BLaER1 treated with 17β-estradiol and CSF1 and Interleukin-3, amounts not matched to agents 10 nM and 100 nM (cell line): ENCODE data around the gene KDM6B.

Experiments used
- H3K27ac ChIP-seq, 11 experiments: shearing (Covaris generic); formaldehyde crosslinking; 2 replicates each; pipeline ENCODE4 v1.8.1; 2022
- H3K27me3 ChIP-seq, 11 experiments: shearing (Covaris generic); formaldehyde crosslinking; 2 replicates each; pipeline ENCODE4 v1.8.1; 2022
- H3K36me3 ChIP-seq, 11 experiments: shearing (Covaris generic); formaldehyde crosslinking; 2 replicates each; pipeline ENCODE4 v1.8.1; 2022
- H3K4me1 ChIP-seq, 10 experiments: shearing (Covaris generic); formaldehyde crosslinking; 2 replicates each; pipeline ENCODE4 v1.8.1; 2022
- H3K4me2 ChIP-seq, 11 experiments: shearing (Covaris generic); formaldehyde crosslinking; 2 replicates each; pipeline ENCODE4 v1.8.1; 2022
- H3K4me3 ChIP-seq, 10 experiments: shearing (Covaris generic); formaldehyde crosslinking; 2 replicates each; pipeline ENCODE4 v1.8.1; 2022
- H3K9ac ChIP-seq, 11 experiments: shearing (Covaris generic); formaldehyde crosslinking; 2 replicates each; pipeline ENCODE4 v1.8.1; 2022
- H3K9me3 ChIP-seq, 11 experiments: shearing (Covaris generic); formaldehyde crosslinking; replicated peaks in 1 of 11; 2 replicates each; pipeline ENCODE4 v1.8.1; 2022
- H4K20me1 ChIP-seq, 11 experiments: shearing (Covaris generic); formaldehyde crosslinking; 2 replicates each; pipeline ENCODE4 v1.8.1; 2022
- Cebpa-rat ChIP-seq, 11 experiments: shearing (Covaris generic); IDR thresholded peaks; 2 replicates each; pipeline ENCODE4 v1.8.1; 2022

KDM6B gene

GRCh38 chr17:7841915-7842379 is 7.9 kb downstream of the KDM6B start:
- Histone ChIP-seq H3K9ac (peak overlapping the region; percentile 89 to 98 (median 96)), H3K27me3 (no peaks in the 10 kb centered on the region), H3K4me1 (peaks cover 47 to 54% (median 50%) of the 10 kb centered on the region in 10 experiments), H3K9me3 (no peaks in the 10 kb centered on the region), H3K36me3 (peaks cover 17 to 38% (median 31%) of the 10 kb centered on the region in 11 experiments), H3K27ac (peak overlapping the region; percentile 91 to 99 (median 98)), H4K20me1 (peaks cover 32 to 62% (median 51%) of the 10 kb centered on the region in 11 experiments), H3K4me2 (peak overlapping the region; percentile 73 to 100 (median 98)), H3K4me3 (peak overlapping the region; percentile 66 to 89 (median 76))
- no peak for TF ChIP-seq Cebpa-rat (IDR thresholded peaks at IDR 0.05)

DNA sequence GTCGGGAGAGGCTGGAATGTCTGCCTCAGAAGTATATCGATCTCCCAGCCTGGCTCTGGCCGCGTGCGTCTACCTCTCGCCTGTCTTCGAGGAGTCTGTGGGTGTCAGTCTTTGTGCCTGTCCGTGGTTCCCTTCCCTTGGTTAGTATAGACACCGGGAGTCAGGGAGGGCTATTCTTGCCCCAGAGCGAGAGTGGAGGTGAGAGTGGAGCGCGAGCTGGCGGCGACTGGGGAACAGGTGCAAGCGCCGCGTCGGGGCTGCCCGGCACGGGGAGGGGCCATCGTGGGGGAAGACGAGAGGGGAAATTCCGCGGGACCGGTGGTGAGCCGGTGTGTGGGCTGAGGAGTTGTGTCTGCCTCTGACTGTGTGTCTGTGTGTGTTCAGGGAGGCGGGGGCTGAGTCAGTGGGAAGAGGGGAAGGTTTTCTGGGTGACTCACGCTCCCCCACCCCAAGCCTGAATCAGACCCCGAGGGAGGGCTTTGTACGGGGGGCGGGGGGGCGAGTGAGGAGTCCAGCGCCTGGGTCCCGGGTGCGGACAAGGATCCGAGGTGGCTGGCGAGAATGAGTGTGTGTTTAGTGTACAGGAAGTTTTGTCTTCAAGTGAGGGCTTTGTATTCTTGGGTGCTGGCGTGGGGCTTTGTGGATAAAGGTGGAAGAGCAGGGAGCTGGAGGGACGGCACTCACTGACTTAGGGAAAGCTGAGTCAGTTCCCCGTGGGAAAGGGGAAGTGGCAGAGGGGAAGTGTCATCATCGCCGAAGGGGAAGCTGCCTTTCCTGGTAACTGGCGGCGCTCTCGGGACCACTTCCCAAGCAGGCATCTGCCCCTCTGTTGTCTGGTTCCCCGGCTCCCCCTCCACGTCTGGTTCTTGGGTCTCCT is 8.6 kb downstream of the KDM6B start:
- Histone ChIP-seq H3K36me3 (peaks cover 22 to 44% (median 36%) of the 10 kb centered on the region in 11 experiments), H3K4me3 (peak overlapping the region; percentile 66 to 89 (median 76)), H3K27me3 (no peaks in the 10 kb centered on the region), H4K20me1 (peaks cover 32 to 67% (median 56%) of the 10 kb centered on the region in 11 experiments), H3K9ac (peak overlapping the region; percentile 89 to 98 (median 96)), H3K27ac (peak overlapping the region; percentile 91 to 99 (median 98)), H3K4me2 (peak overlapping the region; percentile 73 to 100 (median 98)), H3K9me3 (no peaks in the 10 kb centered on the region), H3K4me1 (peaks cover 41 to 47% (median 43%) of the 10 kb centered on the region in 10 experiments)
- TF ChIP-seq Cebpa-rat (IDR thresholded peaks at IDR 0.05), result peak in 7 of 11 experiments; percentile 18 to 72 (median 65); a peak in 9 of 22 replicates

GRCh38 chr17:7843257-7843535 is 9.2 kb downstream of the KDM6B start:
- Histone ChIP-seq H3K27ac (peak overlapping the region; percentile 91 to 99 (median 98)), H3K9ac (peak overlapping the region; percentile 89 to 98 (median 96)), H3K36me3 (peaks cover 27 to 49% (median 40%) of the 10 kb centered on the region in 11 experiments), H3K9me3 (no peaks in the 10 kb centered on the region), H3K4me3 (peak overlapping the region; percentile 66 to 89 (median 76)), H3K4me1 (peaks cover 38 to 44% (median 40%) of the 10 kb centered on the region in 10 experiments), H4K20me1 (peaks cover 35 to 71% (median 60%) of the 10 kb centered on the region in 11 experiments), H3K4me2 (peak overlapping the region; percentile 73 to 100 (median 98)), H3K27me3 (no peaks in the 10 kb centered on the region)
- TF ChIP-seq Cebpa-rat (IDR thresholded peaks at IDR 0.05), result no peak

GRCh38 chr17:7843536-7844291 is 9.7 kb downstream of the KDM6B start:
- peak overlapping the region; percentile 73 to 100 (median 98) for H3K4me2 ChIP-seq
- H3K9ac ChIP-seq, result peak overlapping the region; percentile 89 to 98 (median 96)
- no peak for TF ChIP-seq Cebpa-rat (IDR thresholded peaks at IDR 0.05)
- peak overlapping the region; percentile 91 to 99 (median 98) for H3K27ac ChIP-seq
- no peaks in the 10 kb centered on the region for H3K9me3 ChIP-seq
- no peaks in the 10 kb centered on the region for H3K27me3 ChIP-seq
- H3K4me3 ChIP-seq, result peak overlapping the region; percentile 66 to 89 (median 76)
- peaks cover 35 to 41% (median 36%) of the 10 kb centered on the region in 10 experiments for H3K4me1 ChIP-seq
- peaks cover 37 to 73% (median 64%) of the 10 kb centered on the region in 11 experiments for H4K20me1 ChIP-seq
- peaks cover 28 to 51% (median 41%) of the 10 kb centered on the region in 11 experiments for H3K36me3 ChIP-seq

DNA sequence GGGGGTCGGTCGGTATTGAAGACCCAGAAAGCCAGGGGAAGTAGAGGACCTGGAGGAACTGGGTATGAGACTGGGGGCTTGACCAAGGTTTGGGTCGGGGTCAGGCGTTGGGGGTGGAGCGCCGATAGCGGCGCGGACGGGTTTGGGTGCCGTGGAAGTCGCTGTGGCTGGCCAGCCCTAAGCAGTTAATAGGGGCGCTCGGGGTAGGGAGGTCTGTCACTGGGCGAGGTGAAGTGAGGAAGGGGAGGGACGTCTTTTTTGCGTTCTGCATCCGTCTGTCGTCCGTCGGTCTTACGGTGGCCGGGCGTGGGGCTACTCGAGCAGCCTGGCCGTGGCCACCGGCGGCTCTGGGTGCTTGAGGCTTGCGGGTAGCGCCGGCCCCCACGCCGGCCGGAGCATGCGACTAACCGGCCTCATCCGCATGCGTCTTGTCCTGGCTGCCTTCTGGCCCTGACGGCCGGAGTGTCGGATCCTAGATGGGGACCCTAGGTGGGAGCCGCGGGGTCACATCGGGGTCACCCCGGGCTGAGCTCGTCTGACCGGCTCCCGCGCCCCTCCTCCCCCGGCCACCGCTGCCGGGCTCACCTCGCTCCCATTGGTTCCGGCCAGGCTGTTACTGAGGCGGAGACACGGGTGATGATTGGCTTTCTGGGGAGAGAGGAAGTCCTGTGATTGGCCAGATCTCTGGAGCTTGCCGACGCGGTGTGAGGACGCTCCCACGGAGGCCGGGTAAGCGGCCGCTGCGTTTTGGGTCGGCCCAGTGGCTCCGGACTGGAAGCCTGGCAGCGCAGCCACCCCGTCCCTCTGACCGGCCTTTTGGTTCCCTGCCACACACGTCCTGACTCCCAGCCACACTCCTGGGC is 10.5 kb downstream of the KDM6B start:
- Histone ChIP-seq H4K20me1 (peaks cover 36 to 73% (median 64%) of the 10 kb centered on the region in 11 experiments), H3K36me3 (peaks cover 35 to 57% (median 47%) of the 10 kb centered on the region in 11 experiments), H3K9ac (peak overlapping the region; percentile 89 to 98 (median 96)), H3K4me1 (peaks cover 27 to 33% (median 28%) of the 10 kb centered on the region in 10 experiments), H3K9me3 (no peaks in the 10 kb centered on the region), H3K4me3 (peak overlapping the region; percentile 66 to 89 (median 76)), H3K27ac (peak overlapping the region; percentile 89 to 99 (median 98)), H3K27me3 (no peaks in the 10 kb centered on the region), H3K4me2 (peak overlapping the region; percentile 73 to 100 (median 97))
- no peak for TF ChIP-seq Cebpa-rat (IDR thresholded peaks at IDR 0.05)

GRCh38 chr17:7845359-7846062 is 11.5 kb downstream of the KDM6B start:
- Histone ChIP-seq H3K27me3 (no peaks in the 10 kb centered on the region), H3K4me2 (peak overlapping the region; percentile 73 to 100 (median 97)), H3K27ac (peak overlapping the region in 10 of 11 experiments; percentile 91 to 99 (median 98); a peak in 19 of 22 replicates), H3K9ac (peak overlapping the region; percentile 89 to 98 (median 96)), H3K4me1 (peaks cover 17 to 23% (median 19%) of the 10 kb centered on the region in 10 experiments), H4K20me1 (peaks cover 44 to 73% (median 66%) of the 10 kb centered on the region in 11 experiments), H3K9me3 (no peaks in the 10 kb centered on the region), H3K4me3 (peak overlapping the region; percentile 66 to 89 (median 76)), H3K36me3 (peaks cover 41 to 58% (median 48%) of the 10 kb centered on the region in 11 experiments)
- TF ChIP-seq Cebpa-rat (IDR thresholded peaks at IDR 0.05), result no peak

- Histone ChIP-seq H3K4me2 (no peak overlapping the region), H3K9ac (no peak overlapping the region), H3K27ac (no peak overlapping the region), H3K27me3 (no peaks in the 10 kb centered on the region), H4K20me1 (peaks cover 51 to 73% (median 66%) of the 10 kb centered on the region in 11 experiments), H3K4me1 (peaks cover 15 to 20% (median 18%) of the 10 kb centered on the region in 10 experiments), H3K9me3 (no peaks in the 10 kb centered on the region), H3K4me3 (no peak overlapping the region), H3K36me3 (peaks cover 45 to 60% (median 53%) of the 10 kb centered on the region in 11 experiments)
- TF ChIP-seq Cebpa-rat (IDR thresholded peaks at IDR 0.05), result no peak
Measured at GRCh38 chr17:7846063-7846735, 12.2 kb downstream of the KDM6B start.
